HG02571 (cell line): Measurements from ENCODE around the gene TELO2.

Experiments
- ATAC-seq: cut with Tn5 transposase; IDR thresholded peaks from one replicate; pipeline ENCODE4 v1.9.1; 2021; ENCODE audit warnings: mild to moderate bottlenecking, moderate library complexity; ENCODE audit not compliant: unreplicated experiment

TELO2 gene

GRCh38 chr16:1511662-1512569 lies 18.8 kb downstream of the TELO2 start:
- ATAC-seq = no peak

- no peak for ATAC-seq
These were observed 19.6 kb downstream of the TELO2 start for GRCh38 chr16:1512774-1513173.

DNA sequence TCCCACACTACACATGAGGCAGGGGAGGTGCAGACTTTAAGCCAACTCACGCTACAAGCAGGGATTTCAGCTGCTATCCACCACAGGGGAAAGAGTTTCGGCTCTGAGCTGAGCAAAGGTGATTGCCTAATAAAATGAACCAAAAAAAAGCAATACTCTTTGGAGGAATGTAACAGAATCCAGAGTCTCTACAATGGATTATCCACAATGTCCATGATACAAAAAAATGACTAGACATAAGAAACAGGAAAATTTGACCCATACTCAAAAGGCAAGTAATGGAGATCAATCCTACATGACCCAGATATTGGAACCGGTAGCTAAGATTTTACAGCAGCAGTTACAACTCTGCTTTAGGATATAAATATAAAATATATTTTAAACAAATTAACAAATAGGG lies 21.3 kb downstream of the TELO2 start:
- ATAC-seq = no peak

GRCh38 chr16:1518626-1519135 lies 25.5 kb downstream of the TELO2 start:
- ATAC-seq = no peak

GRCh38 chr16:1519831-1520230 lies 26.7 kb downstream of the TELO2 start:
- no peak for ATAC-seq

DNA sequence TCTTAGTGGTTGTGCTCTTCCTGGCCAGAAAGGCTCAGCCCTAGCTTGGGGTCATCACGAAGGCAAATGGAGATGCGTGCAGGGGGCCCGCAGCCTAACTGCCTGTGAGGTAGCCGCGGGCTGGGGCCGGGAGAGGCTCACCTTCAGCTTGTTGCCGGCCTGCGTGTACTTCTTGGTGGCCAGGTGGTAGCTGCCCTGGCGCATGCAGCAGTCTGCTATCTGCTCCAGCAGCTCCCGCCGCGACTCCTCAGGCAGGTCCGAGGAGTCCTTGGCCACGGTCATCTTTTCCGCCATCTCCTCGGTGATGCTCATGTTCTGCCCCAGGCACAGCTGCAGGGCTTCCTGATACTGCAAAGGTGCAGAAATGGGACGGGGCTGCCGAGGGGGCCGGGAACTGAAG lies 27.3 kb downstream of the TELO2 start:
- ATAC-seq = no peak

- no peak for ATAC-seq
These were observed 30.6 kb downstream of the TELO2 start for GRCh38 chr16:1523581-1524245.

DNA sequence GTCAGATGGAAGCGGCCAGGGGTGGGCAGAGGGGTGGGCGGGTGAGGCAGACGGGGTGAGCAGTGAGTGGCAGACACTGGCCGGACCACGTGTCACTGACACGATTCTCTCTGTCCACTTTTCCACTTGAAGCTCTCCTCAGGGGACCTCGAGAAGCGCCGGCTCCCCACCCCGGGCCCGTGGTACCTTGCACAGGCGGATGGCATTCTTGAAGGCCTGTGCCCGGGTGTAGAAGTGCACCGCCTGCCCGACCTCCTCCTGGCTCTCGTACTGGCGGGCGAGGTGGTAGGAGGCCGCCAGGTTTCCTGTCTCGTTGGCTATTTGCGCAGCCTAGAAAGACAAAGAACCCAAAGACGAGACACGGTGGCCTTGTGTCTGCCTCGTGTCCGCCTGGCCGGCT lies 31.2 kb downstream of the TELO2 start:
- no peak for ATAC-seq

DNA sequence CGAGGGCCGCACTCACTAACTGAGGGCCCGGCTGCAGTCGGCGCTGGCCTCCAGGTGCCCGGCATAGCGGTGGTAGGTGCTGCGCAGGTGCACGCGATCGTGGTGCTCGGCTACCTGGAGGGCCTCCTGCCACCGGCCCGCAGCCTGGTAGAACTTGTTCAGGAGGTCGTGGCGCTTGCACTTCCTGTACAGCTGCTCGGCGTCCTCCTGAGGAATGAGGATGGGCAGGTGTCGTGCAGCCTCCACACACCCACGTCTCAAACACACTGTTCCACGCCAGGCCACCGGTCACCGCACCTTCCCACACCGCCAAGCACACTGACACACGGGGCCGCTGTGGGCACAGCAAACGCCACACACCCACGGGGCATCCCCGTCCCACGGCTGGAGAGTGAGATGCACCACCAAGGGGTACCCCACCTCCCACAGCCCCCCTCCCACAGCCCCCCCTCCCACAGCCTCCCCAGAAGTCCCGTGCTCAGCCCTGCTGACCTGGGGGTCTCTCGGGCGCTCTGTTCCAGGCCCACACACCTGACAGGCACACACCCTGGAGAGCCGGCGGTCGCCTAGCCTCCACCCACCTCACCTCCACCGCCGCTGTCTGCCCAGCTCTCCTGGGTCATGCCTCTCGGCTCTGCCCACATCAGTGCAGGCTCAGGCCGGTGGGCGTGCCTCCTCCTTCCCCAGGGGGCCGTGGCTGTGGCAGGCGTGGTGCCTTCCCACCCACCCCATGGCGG lies 32.9 kb downstream of the TELO2 start:
- no peak for ATAC-seq

- no peak for ATAC-seq
These were observed 33.7 kb downstream of the TELO2 start for GRCh38 chr16:1526608-1527555.

- no peak for ATAC-seq
These were observed 35.0 kb downstream of the TELO2 start for GRCh38 chr16:1527836-1528811.

DNA sequence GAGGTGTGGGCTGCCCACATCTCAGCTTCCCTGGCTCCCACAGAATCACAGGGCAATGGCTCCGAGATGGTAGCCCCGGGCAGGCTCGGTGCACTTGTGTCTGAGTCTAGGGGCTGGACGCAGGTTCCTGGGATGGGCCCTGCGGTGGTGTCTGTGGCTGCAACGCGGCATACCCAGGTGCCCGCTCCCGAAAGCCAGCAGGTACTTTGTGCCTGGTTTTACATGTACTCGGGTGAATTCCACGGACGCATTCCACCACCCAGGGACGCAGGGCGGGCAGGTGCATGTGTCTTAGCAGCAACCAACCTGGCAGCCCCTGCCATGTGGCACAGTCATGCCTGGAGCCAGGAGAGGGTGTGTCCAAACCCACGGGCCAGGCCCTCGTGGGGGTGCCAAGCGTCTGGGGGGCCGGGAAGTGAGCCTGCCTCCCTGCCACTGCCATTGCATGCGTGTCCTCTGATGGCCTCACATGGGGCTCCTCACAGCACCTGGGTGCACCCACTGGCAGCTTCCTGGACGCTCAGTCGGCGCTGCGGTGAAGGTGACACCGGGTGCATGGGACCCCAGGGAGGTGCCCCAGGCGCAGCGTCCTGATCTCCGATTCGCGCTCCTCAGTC lies 35.9 kb downstream of the TELO2 start:
- ATAC-seq = no peak

DNA sequence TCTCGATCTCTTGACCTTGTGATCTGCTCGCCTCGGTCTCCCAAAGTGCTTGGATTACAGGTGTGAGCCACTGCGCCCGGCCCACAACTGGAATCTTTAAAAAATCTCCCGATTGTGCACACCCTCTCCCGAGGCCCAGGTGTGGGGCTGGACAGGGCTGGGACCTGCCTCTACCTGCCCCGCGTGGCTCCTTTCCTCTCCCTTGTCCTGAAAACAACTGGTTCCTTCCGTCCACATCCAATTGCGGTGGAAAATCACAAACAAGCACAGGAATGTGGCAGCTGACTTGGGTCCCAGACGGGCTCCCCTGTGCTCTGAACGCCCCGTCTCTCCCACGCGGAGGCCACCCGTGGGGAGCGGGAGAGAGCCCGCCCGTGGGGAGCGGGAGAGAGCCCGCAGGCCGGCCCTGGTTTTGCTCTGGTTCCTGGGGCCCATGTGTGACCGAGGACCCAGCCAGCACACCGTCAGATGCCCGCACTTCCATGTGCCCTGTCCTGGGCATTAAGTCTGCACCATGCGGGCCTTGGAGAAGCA lies 37.3 kb downstream of the TELO2 start:
- ATAC-seq = no peak

- no peak for ATAC-seq
These were observed 37.9 kb downstream of the TELO2 start for GRCh38 chr16:1530883-1531637.

- ATAC-seq = no peak
These were observed 38.4 kb downstream of the TELO2 start for GRCh38 chr16:1531638-1531910.

- no peak for ATAC-seq
These were observed 39.1 kb downstream of the TELO2 start for GRCh38 chr16:1532081-1532760.

GRCh38 chr16:1532771-1533170 lies 39.6 kb downstream of the TELO2 start:
- ATAC-seq = no peak
